WTC11 (cell line): Measurements from ENCODE around the gene CACNA1B. TPM values are rescaled to one million over a fixed set of nuclear protein-coding genes. Genes with fewer than 3 reads are reported as not detected.

Experiments
- ATAC-seq: fragments of 200-7000 bp; cut with Tn5 transposase; 2 replicates; pipeline ENCODE4 v1.10.0; 2021; ENCODE audit warnings: mild to moderate bottlenecking, moderate library complexity
- CTCF ChIA-PET: fragments of 300-600 bp; sonication (Branson Sonifier 250); formaldehyde crosslinking; loops from one replicate; lab custom pipeline; 2021; ENCODE audit warnings: antibody characterized with exemption; lab: Charles Lee
- POLR2A ChIA-PET: fragments of 350-600 bp; sonication (Branson Sonifier 250); formaldehyde crosslinking; loops from one replicate; lab custom pipeline; 2021; ENCODE audit warnings: antibody characterized with exemption; lab: Charles Lee
- DNase-seq: peaks from one replicate; pipeline ENCODE4 v3.0.0; 2021; ENCODE audit warnings: low spot score
- H3K27ac Mint-ChIP-seq: 2 replicates; pipeline ENCODE4 v1.8.0; 2021; ENCODE audit warnings: mixed read lengths
- H3K27me3 Mint-ChIP-seq: 2 replicates; pipeline ENCODE4 v1.8.0; 2021; ENCODE audit warnings: low read depth, mild to moderate bottlenecking, moderate library complexity, mixed read lengths
- H3K36me3 Mint-ChIP-seq: 2 replicates; pipeline ENCODE4 v1.8.0; 2021; ENCODE audit warnings: mixed read lengths
- H3K4me1 Mint-ChIP-seq: 2 replicates; pipeline ENCODE4 v1.8.0; 2022; ENCODE audit warnings: mixed read lengths
- H3K4me3 Mint-ChIP-seq: 2 replicates; pipeline ENCODE4 v1.8.0; 2021; ENCODE audit warnings: mild to moderate bottlenecking, moderate library complexity, mixed read lengths
- H3K9me3 Mint-ChIP-seq: 2 replicates; pipeline ENCODE4 v1.8.0; 2021; ENCODE audit warnings: mixed read lengths
- AFF4 ChIP-seq: sonication (generic); formaldehyde crosslinking; IDR thresholded peaks from 2 replicates; pipeline ENCODE4 v1.8.1; 2023; ENCODE audit warnings: mild to moderate bottlenecking, missing genetic modification reagents, borderline replicate concordance
- ATF6 ChIP-seq: sonication (generic); formaldehyde crosslinking; IDR thresholded peaks from 2 replicates; pipeline ENCODE4 v1.8.1; 2023; ENCODE audit warnings: mild to moderate bottlenecking, missing genetic modification reagents
- CDX4 ChIP-seq: fragments of 250-450 bp; sonication (Bioruptor Pico); IDR thresholded peaks from 2 replicates; pipeline ENCODE4 v1.9.0; 2021; ENCODE audit warnings: moderate library complexity, mild to moderate bottlenecking, inconsistent platforms, borderline replicate concordance
- ESRRA ChIP-seq: sonication (generic); formaldehyde crosslinking; IDR thresholded peaks from 2 replicates; pipeline ENCODE4 v1.8.1; 2022; ENCODE audit warnings: mild to moderate bottlenecking, missing genetic modification reagents, borderline replicate concordance
- GRHL2 ChIP-seq: fragments of 250-450 bp; sonication (Bioruptor Pico); IDR thresholded peaks from 2 replicates; pipeline ENCODE4 v1.8.0; 2022; ENCODE audit warnings: mild to moderate bottlenecking, moderate library complexity; ENCODE audit not compliant: insufficient replicate concordance, severe bottlenecking
- HMGA2 ChIP-seq: fragments of 250-450 bp; sonication (Bioruptor Pico); IDR thresholded peaks from 2 replicates; pipeline ENCODE4 v1.4.0; 2021; ENCODE audit warnings: mild to moderate bottlenecking, moderate library complexity
- PRDM15 ChIP-seq: sonication (generic); formaldehyde crosslinking; IDR thresholded peaks from 2 replicates; pipeline ENCODE4 v1.8.0; 2022; ENCODE audit warnings: missing genetic modification reagents
- PRRX2 ChIP-seq: fragments of 250-450 bp; sonication (Bioruptor Pico); IDR thresholded peaks from 2 replicates; pipeline ENCODE4 v1.8.0; 2021; ENCODE audit warnings: mild to moderate bottlenecking
- RELA ChIP-seq: sonication (generic); formaldehyde crosslinking; IDR thresholded peaks from 2 replicates; pipeline ENCODE4 v1.8.1; 2022; ENCODE audit warnings: missing genetic modification reagents, mild to moderate bottlenecking, borderline replicate concordance
- SOX15 ChIP-seq: fragments of 250-450 bp; sonication (Bioruptor Pico); IDR thresholded peaks from 2 replicates; pipeline ENCODE4 v1.9.0; 2021; ENCODE audit warnings: mild to moderate bottlenecking
- TP53 ChIP-seq: sonication (generic); formaldehyde crosslinking; IDR thresholded peaks from 2 replicates; pipeline ENCODE4 v1.8.1; 2023; ENCODE audit warnings: mild to moderate bottlenecking, missing genetic modification reagents
- ZBTB43 ChIP-seq: sonication (generic); formaldehyde crosslinking; IDR thresholded peaks from 2 replicates; pipeline ENCODE4 v1.8.1; 2023; ENCODE audit warnings: mild to moderate bottlenecking, missing genetic modification reagents
- ZMAT4 ChIP-seq: fragments of 250-450 bp; sonication (Bioruptor Pico); IDR thresholded peaks from 2 replicates; pipeline ENCODE4 v1.9.0; 2021; ENCODE audit warnings: mild to moderate bottlenecking
- ZNF423 ChIP-seq: fragments of 250-450 bp; sonication (Bioruptor Pico); IDR thresholded peaks from 2 replicates; pipeline ENCODE4 v2.1.2; 2022; ENCODE audit warnings: mild to moderate bottlenecking, moderate library complexity
- ZNF671 ChIP-seq: fragments of 250-450 bp; sonication (Bioruptor Pico); IDR thresholded peaks from 2 replicates; pipeline ENCODE4 v1.8.0; 2021; ENCODE audit warnings: mild to moderate bottlenecking
- total RNA-seq: library from RNA; stranded (reverse); gene quantifications from 3 replicates; pipeline ENCODE4 v1.2.3, GENCODE V29; 2021

The CACNA1B gene
- total RNA-seq, 1 experiment from 2014 or later, result 8.4 TPM

- no peak for TF ChIP-seq ZBTB43 (CRISPR knock-in tag)
- TF ChIP-seq AFF4 (CRISPR knock-in tag), result no peak
Measured at GRCh38 chr9:138103849-138104206, 226.2 kb downstream of the CACNA1B start (continued).

GRCh38 chr9:138104251-138105122 lies 226.9 kb downstream of the CACNA1B start:
- peak; percentile 24; the same call in 1 of the 2 replicates for TF ChIP-seq ZNF423 (CRISPR knock-in tag)
- no peak for TF ChIP-seq ZMAT4 (CRISPR knock-in tag)
- TF ChIP-seq, all 79 proteins: peak for 1
- H3K4me1 Mint-ChIP-seq, result no peaks in the 10 kb centered on the region
- H3K36me3 Mint-ChIP-seq, result no peaks in the 10 kb centered on the region
- CTCF ChIA-PET, result no interaction called here
- H3K27ac Mint-ChIP-seq, result no peak overlapping the region
- H3K4me3 Mint-ChIP-seq, result no peak overlapping the region
- ATAC-seq, result no peak
- H3K27me3 Mint-ChIP-seq, result no peaks in the 10 kb centered on the region; the same call in 1 of the 2 replicates
- 0 out of 2 replicates have a peak, but pooled peaks cover 3% of the 10 kb centered on the region for H3K9me3 Mint-ChIP-seq
- DNase-seq, result no peak
- POLR2A ChIA-PET, result no interaction called here

- H3K9me3 Mint-ChIP-seq, result 0 out of 2 replicates have a peak, but pooled peaks cover 3% of the 10 kb centered on the region
- DNase-seq, result no peak
- no peak for TF ChIP-seq HMGA2 (CRISPR knock-in tag)
- TF ChIP-seq SOX15 (CRISPR knock-in tag), result no peak
- ATAC-seq, result no peak
- no peaks in the 10 kb centered on the region; the same call in 1 of the 2 replicates for H3K27me3 Mint-ChIP-seq
- H3K4me1 Mint-ChIP-seq, result no peaks in the 10 kb centered on the region
- no peaks in the 10 kb centered on the region for H3K36me3 Mint-ChIP-seq
- H3K4me3 Mint-ChIP-seq, result no peak overlapping the region
- H3K27ac Mint-ChIP-seq, result no peak overlapping the region
- CTCF ChIA-PET, result no interaction called here
- POLR2A ChIA-PET, result no interaction called here
Measured at GRCh38 chr9:138105123-138105415, 227.5 kb downstream of the CACNA1B start.

GRCh38 chr9:138105561-138106505 lies 228.3 kb downstream of the CACNA1B start:
- H3K9me3 Mint-ChIP-seq, result peaks cover 7% of the 10 kb centered on the region
- ChIA-PET POLR2A (no interaction called here), CTCF (no interaction called here)
- no peak for DNase-seq
- H3K4me3 Mint-ChIP-seq, result no peak overlapping the region
- H3K36me3 Mint-ChIP-seq, result 0 out of 2 replicates have a peak, but pooled peaks cover 2% of the 10 kb centered on the region
- no peak for ATAC-seq
- H3K27me3 Mint-ChIP-seq, result no peaks in the 10 kb centered on the region; the same call in 1 of the 2 replicates
- no peaks in the 10 kb centered on the region for H3K4me1 Mint-ChIP-seq
- no peak overlapping the region for H3K27ac Mint-ChIP-seq
- no peak for TF ChIP-seq RELA (CRISPR knock-in tag)
- no peak for TF ChIP-seq ESRRA
- TF ChIP-seq CDX4 (CRISPR knock-in tag), result no peak
- no peak for TF ChIP-seq GRHL2 (CRISPR knock-in tag)
- TF ChIP-seq PRDM15 (CRISPR knock-in tag), result no peak
- no peak for TF ChIP-seq ATF6
- no peak for TF ChIP-seq TP53
- no peak for TF ChIP-seq PRRX2
- no peak for TF ChIP-seq ZNF671 (CRISPR knock-in tag)
